HG02623 (cell line): ENCODE results near the gene ST6GAL1.

Source experiments
- ATAC-seq: cut with Tn5 transposase; IDR thresholded peaks from one replicate; pipeline ENCODE4 v1.9.1; 2021; ENCODE audit warnings: moderate library complexity; ENCODE audit not compliant: unreplicated experiment

Gene ST6GAL1

DNA sequence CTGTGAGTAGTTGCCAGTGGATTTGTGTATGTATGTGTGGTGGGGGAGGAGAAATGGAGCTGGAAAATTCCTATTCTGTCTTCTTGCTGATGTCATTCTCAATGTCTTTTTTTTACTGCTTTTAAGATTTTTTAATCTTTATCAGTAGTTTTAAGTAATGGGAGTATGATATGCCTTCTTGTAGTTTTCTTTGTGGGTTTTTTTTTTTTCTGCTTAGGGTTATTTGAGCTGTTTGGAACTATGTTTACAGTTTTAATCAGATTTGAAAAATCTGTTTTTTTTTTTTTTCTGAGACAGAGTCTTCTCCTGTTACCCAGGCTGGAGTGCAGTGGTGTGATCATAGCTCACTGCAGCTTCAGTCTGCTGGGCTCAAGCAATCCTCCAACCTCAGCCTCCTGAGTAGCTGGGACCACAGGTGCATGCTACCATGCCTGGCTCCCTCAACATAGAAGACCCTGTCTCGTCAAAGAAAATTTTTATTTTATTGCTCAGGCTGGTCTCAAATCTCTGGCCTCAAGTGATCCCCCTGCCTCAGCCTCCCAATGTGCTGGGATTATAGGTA lies 171.8 kb downstream of the ST6GAL1 start:
- no peak for ATAC-seq

DNA sequence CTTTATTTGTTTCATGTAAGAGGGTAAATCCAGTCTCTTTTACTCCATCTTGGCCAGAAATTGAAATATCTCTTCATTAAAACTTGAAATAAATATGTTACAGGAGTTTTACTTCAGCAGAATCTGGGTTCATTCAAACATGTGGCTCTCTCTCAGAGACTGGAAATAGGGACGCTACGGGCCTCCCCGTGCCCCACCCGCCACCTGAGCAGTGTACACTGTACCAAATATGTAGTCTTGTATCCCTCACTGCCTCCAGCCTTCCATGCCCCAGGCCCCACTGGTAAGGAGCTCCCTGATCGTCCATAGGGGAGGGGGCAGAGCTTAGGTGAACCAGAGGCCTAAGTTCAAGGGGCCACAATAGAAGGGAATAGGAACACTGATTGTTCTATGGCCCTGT lies 172.9 kb downstream of the ST6GAL1 start:
- ATAC-seq: no peak

DNA sequence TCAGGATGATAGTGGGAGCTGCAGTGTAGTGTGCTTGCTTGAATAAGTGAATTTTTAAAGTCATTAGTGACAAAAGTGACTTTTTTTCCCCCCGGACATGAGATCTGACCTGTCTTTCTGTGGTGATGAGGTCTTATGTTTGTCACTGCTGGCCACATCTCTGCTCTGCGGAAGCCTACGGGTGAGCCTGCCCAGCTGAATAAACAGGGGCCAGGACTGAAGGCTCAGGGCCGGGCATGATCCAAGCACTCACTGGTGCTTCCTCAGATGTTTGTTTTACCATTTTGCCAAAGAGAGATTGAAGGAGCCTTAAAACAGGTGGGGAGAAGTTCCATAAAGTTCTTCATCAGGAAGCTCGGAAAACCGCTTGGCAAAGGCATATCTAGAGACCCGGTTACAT lies 174.0 kb downstream of the ST6GAL1 start:
- ATAC-seq: no peak

DNA sequence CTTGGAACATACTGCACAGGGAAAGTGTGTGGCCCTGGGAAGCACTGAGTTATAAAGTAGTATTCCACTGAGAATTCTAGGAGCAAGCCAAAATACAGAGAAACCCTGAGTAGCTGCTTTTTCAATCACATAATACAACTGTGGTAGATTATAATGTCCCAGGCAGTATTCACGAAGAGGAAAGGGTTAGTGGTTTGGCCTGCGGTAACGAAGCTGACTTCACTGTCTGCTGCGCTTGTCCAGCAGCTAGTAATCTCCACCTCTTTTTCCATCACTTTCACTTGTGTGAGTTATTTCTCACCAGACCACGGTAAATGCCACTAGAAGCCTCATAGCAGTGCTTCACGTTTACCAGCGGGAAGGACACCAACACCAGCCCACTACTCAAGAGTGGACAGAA lies 174.6 kb downstream of the ST6GAL1 start:
- no peak for ATAC-seq

DNA sequence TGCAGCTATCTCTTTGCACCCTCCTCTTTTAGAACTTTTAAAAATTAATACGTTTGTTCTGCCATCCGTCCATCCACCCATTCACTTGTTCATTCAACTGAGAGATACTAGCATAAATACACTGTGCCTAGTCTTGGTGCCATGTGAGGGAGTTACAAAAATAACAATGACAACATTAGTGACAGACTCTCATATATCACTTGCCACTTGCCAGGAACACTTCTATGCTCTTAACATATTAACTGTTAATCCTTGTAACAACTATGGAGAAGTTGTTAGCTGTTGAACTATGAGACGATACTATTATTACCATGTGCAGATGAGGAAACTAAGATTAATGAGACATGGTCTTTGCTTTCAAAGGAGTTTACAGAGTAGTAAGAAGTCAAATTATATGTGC lies 175.4 kb downstream of the ST6GAL1 start:
- ATAC-seq: no peak

DNA sequence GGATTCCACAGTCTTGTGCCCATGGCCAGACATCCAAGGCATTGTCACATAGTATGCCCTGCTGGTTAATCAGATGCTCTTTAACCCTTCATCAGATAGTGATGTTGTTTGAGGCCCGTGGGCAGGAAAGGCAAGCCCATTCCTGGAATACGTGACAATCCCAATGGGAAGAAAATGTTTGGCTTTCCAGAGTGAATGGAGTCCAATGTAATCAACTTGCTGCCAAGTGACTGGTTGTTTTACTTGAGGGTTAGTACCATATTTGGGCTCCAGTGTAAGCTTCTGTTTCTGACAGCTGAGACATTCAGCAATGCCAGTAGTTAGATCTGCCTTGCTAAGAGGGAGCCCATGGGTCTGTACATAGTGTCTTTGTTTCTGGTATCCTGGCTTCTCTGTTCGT lies 177.7 kb downstream of the ST6GAL1 start:
- no peak for ATAC-seq

DNA sequence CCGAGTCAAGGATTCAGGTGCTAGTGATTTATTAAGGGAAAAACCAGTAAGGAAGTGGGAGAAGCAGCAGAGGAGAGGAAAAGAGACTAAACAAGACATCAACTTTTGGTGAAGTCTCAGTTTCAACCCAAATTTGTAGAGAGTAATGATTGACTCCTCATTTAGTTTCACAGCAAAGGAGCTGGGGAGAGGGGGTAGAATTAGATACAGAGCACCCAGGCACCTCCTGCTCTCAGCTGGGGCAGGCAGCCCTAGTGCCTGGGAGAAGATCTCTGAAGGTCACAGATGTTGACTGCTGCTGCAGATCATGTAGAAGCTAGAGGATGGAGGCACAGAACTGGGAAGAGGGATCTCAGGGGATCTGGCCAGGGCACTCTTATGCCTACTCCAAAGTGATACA lies 179.8 kb downstream of the ST6GAL1 start:
- ATAC-seq: no peak

DNA sequence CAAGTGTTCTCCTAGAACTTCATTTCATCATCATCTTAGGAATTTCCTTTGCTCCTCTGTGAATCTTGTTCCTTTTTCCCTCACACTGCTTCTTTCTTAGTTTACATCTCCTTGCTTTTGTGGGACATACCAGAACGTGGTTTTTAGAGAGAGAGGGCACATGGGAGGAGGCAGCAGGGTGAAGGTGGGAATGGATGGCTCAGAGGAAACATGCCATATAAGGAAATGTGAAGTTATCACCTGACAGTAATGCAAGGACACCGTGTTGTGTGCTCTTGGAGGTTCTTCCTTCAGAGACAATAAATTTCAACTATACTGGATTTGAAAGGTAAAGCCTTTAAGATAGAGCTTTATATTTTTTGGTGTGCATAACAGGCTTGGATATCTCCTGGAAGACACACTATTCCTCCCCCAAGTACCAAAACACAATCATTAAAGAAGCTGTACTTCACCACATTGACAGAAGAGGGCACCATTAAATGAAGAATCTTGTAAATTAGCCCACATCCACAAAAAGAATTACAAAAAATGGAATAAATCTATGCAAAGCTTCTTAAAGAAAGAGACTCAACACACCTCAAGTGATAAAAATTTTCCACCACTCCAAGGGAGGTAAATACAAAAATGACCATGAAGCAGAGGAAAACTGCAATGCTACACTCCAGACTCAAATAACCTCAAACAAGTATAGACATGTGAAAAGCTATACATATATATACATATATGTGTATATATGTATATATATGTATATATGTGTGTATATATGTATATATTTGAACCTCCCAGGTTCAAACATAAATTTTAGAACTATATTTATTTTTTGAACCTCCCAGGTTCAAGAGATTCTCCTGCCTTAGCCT lies 182.8 kb downstream of the ST6GAL1 start:
- ATAC-seq: no peak

DNA sequence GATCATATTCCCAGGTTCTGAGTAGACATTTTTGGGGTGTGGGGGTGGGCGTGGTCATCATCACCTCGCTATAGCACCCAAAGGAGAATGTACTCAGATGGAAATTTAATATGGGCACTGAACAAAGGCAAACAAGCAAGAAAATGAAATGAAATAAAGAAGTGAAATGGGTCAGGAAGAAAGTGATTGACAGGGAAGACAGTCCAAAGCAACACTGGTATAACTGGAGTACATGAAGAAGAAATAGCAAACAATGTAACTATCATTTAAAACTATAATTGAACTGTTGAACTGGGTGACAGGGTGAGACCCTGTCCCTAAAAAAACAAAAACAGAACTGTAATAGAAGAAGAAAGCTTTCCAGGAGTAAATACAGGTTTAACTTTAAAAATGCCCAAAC lies 184.2 kb downstream of the ST6GAL1 start:
- ATAC-seq: no peak

DNA sequence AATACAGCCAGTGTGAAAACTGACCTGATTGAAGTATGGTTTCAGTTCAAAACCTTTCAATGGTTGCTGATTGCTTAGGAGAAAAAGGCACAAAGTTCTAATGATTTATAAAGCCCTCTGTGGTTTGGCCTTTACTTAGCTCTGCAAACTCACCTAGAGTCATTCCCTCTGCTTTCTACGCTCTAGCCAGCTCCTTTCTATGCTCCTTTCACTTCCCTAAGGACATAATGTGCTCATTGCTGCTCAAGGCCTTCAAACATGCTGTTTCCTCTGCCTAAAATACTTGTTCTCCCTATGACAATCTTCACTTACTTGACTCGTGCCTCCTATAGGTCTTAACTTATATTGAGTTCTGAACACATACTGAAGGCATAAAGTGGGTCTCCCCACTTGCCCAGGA lies 190.0 kb downstream of the ST6GAL1 start:
- ATAC-seq: no peak

DNA sequence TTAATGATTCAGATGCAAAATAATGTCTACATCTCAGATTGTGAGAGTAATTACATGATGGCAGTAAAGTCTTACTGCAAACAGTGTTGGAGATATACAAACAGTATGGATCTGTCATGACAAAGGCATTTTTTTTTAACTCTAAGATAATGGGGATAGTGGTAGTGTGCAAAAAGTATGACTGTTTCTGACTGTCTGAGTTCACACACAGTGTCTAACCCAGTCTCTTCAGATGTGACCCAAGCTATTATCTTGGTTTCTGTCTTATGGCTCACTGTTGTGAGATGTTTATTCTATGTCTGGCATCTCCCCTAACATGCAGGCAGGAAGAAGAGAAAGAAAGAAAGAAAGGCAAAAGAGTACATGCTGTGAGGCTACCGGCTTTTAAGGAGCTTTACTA lies 191.9 kb downstream of the ST6GAL1 start:
- ATAC-seq: no peak

DNA sequence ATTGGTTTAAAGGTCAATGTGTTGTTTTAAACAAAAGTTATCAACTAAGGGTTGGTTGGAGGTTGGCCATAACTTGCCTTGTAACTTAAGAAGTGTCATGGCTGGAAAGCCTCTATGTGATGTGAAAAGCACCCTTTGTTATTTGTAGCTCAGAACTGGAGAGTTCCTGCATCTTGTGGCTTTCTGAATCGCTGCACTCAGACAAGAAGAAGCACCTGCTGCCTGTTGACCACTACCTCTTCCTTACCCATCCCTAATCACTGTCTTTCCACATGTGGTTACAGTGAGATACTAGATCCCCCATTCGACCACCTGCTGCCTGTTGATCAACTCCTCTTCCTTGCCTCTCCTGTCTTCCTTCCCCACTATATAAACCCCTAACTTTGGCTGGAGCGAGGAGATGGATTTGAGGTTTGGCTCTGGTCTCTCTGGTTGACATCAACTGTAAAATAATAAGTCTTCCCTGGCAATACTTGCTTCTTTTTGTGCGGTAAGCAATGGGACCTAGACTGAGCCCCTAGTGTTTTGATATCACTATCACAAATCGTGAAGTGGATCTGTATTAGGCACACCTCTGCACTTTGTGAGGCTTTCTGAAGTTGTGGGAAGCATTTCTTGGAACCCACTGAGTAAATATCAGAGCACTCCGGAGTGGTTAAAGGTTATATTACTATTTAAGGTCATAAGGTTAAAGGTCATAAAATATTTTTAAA lies 195.1 kb downstream of the ST6GAL1 start:
- peak; percentile 91 for ATAC-seq
